UCSD-AML1 (cell line): Measurements from ENCODE around the gene AP4E1.
"Not testable (repeated sequence)": the region's sequence is repeated elsewhere in the genome, so short reads cannot be mapped to it uniquely, and the experiment has no call there.

Source experiments
- DNase-seq: peaks from one replicate; lab custom pipeline; 2025; ENCODE audit not compliant: unreplicated experiment; lab: John Stamatoyannopoulos, UW

The AP4E1 gene

DNA sequence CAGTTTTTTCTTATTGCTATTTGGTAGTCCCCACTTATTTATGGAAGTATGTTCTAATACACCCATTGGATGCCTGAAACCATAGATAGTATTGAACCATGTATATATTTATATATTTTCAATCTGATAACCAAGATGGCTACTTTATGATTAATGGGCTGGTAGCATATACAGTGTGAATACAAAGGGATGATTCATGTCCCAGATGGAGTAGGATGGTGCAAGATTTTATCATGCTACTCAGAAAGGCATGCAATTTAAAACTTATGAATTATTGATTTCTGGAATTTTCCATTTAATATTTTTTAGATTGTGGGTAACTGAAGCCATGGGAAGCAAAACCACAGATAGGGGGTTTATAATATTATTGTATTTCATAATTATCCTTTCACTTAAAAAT, 35.2 kb downstream of the AP4E1 start:
- DNase-seq = no peak

DNA sequence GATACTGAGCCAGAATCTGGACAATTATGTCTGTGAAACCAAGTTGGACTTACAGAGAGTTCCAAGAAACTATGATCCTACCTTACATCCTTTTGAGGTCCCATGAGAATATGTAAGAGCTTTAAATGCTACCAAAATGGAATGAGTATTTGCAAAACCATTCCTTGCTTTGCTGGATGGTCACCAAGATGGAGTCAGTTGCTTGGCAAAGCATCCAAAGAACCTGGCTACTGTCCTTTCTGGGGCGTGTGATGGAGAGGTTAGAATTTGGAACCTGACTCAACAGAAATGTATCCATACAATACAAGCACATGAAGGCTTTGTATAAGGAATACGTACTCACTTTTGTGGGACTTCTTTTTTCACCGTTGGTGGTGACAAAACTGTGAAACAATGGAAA, 36.2 kb downstream of the AP4E1 start:
- no peak for DNase-seq

DNA sequence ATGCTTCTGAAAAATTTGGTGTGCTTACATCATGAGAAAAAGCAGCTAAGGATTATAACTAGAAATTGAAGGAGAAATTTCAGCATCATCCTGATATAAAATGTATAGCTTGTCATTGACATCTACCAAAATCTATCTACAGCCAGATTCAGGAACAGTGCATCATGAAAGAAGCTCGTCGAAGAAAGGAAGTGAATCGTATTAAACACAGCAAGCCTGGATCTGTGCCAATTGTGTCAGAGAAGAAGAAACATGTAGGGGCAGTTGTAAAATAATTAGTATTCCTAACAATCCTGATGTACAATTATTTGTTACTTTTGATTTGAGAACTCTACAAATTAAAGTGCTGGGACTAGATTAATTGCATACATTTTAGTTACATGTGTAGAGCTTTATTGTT, 37.2 kb downstream of the AP4E1 start:
- no peak for DNase-seq

DNA sequence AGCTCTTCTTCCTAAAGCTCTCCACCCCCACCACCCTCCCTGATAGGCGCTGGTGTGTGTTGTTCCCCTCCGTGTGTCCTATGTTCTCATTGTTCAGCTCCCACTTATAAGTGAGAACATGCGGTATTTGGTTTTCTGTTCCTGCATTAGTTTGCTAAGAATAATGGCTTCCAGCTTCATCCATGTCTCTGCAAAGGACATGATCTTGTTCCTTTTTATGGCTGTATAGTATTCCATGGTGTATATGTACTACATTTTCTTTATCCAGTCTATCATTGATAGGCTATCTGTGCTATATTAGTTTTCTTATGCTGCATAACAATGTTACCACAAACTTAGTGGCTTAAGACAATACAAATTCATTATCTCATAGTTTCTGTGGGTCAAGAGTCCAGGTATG, 42.3 kb downstream of the AP4E1 start:
- DNase-seq = not testable (repeated sequence)

GRCh38 chr15:50953302-50953701, 44.8 kb downstream of the AP4E1 start:
- no peak for DNase-seq

DNA sequence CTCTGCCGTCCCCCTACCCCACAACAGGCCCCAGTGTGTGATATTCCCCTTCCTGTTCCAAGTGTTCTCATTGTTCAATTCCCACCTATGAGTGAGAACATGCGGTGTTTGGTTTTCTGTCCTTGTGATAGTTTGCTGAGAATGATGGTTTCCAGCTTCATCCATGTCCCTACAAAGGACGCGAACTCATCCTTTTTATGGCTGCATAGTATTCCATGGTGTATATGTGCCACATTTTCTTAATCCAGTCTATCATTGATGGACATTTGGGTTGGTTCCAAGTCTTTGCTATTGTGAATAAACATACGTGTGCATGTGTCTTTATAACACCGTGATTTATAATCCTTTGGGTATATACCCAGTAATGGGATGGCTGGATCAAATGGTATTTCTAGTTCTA, 46.4 kb downstream of the AP4E1 start:
- not testable (repeated sequence) for DNase-seq

- no peak for DNase-seq
These were observed 51.2 kb downstream of the AP4E1 start for GRCh38 chr15:50959717-50960116.

DNA sequence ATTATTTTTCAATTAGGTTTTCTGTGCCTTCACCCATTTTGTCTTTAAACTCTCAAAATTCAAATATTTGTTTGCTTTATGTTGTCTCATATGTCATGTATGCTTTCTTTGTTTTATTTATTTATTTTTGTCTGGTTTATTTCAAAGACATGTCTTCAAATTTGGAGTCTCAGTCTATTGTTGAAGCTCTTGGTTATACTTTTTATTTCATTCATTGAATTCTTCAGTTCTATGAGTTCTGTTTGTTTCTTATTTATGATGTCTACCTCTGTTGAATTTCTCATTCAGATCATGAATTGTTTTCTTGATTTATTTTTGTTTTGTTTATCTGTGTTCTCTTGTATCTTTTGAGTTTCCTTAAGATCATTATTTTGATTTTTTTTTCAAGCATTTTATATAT, 55.6 kb downstream of the AP4E1 start:
- no peak for DNase-seq

DNA sequence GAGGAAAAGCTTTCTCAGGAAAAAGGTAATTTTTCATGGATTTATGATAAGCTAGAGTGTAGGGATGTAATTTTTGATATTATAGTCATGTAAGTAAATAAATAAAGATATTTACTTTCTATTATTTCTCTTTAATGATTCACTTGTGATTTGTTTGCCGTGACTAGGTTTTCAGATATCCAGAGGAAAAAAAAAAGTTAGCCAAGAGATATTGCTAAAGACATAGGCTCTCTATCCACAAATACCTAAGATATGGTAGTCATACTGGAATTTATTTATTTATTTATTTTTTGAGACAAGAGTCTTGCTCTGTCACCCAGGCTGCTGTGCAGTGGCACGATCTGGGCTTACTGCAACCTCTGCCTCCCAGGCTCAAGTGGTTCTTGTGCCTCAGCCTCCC, 59.9 kb downstream of the AP4E1 start:
- DNase-seq = no peak

DNA sequence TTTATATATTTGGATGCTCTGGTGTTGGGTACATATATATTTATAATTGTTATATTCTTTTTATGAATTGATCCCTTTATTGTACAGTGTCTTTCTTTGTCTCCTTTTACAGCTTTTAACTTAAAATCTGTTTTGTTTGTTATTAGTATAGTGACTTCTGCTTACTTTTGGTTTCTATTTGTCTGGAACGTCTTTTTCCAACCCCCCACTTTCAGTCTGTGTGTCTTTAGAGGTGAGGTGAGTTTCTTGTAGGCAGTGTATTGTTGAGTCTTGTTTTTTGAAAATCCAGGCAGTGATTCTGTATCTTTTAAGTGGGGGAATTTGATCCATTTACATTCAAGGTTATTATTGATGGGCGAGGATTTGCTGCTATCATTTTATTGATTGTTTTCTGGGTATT, 62.0 kb downstream of the AP4E1 start:
- no peak for DNase-seq

GRCh38 chr15:50971115-50971514, 62.6 kb downstream of the AP4E1 start:
- no peak for DNase-seq

- no peak for DNase-seq
These were observed 63.1 kb downstream of the AP4E1 start for GRCh38 chr15:50971542-50971941.

- DNase-seq = no peak
These were observed 65.1 kb downstream of the AP4E1 start for GRCh38 chr15:50973605-50974004.

- DNase-seq = no peak
These were observed 68.7 kb downstream of the AP4E1 start for GRCh38 chr15:50977162-50977561.

- DNase-seq = no peak
These were observed 70.1 kb downstream of the AP4E1 start for GRCh38 chr15:50978580-50978979.

DNA sequence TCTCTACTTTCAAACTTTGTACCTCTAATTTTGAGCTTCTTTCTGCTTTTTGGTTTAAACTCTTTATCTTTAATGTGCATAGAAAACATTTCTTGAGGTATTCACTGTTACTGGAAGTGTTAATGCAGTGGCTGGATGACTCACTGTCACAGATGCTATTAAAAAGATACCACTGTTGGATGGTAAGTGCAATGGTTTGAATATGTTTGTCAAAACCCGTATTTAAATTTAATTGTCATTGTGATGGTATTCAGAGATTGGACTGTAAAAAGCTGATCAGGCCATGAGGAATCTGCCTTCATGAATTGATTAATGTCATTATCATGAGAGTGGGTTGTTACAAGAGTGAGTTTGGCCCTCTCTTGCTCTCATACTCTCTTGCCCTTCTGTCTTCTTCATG, 70.6 kb downstream of the AP4E1 start:
- no peak for DNase-seq

DNA sequence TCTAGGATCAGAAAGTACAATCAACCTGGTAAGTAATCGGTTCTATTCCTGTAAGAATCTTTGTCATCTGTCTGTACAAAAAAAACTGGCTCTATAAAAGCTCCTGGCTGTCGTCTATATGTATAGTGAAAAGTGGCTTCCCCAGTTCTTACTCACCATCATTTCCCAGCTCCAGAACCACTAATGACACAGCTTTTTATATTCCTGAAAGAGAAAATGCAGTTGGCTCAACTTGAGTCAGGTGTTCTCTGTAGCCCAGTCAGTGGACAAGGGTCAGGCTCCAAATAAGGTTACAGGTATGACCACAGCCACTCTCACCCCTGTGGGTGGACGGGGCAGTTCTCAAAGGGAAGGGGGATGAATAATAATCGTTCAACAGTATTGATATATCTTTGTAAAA, 85.1 kb downstream of the AP4E1 start:
- DNase-seq = no peak

- no peak for DNase-seq
These were observed 88.2 kb downstream of the AP4E1 start for GRCh38 chr15:50996641-50997040.

GRCh38 chr15:50997371-50998051, 89.0 kb downstream of the AP4E1 start:
- no peak for DNase-seq

DNA sequence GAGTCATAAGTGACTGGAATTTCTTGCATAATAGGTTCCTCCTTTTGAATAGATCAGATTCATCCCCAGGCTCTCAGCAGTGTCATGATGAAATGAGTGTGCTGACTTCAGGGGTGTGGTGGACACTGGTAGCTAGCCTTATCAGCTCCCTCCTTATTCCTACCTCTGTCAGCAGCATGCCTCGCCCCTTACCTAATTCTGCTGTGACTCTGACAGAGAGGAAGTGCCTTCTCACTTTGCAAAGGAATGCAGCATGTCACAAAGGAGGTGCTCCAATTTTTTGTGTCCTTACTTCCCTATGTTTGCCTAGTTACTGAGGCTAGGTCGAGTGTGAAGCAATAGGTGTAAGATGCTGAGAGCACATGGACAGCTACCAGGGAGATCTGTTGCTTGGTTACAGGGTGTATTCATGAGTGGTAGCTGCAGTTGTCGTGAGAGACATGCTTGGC, 95.6 kb downstream of the AP4E1 start:
- DNase-seq = no peak

GRCh38 chr15:51006336-51006985, 98.0 kb downstream of the AP4E1 start:
- no peak for DNase-seq

DNA sequence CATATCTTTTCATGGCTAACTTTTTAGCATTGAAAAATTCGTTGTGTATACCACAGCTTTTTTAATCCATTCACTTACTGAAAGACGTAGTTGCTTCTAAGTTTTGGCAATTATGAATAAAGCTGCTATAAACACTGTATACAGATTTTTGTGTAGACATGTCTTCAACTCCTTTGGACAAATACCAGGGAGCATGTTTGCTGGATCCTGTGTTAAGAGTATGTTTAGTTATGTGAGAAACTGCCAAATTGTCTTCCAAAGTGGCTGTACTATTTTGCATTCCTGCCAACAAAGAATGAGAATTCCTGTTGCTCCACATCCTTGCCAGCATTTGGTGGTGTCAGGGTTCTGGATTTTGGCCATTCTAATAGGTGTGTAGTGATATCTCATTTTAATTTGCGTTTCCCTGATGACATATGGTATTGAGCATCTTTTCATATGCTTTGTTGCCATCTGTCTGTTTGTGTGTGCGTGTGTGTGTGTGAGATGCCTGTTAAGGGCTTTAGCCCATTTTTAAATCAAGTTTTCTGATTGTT, 98.7 kb downstream of the AP4E1 start:
- no peak for DNase-seq

DNA sequence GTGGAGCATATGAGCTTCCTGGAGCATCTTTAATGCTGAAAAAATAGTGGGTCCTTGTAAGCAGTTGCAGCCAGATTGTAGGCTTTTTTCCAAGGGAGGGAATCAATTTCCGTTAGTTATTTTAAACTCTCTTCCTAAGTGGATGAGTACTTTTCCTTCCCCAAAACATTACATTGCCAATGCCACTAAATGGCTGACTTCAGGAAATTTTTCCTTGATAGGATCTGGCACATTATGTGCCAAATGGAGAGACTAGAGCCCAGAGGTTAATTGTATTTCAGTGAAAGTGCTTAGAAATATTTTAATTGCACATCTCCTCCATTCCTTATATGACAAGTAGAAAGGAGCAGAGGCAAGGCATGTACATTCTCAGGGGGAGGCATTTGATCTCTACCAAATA, 102.7 kb downstream of the AP4E1 start:
- DNase-seq = no peak
